B cell (primary cell): Measurements from ENCODE around the gene PRKX.

Experiments
- EZH2 ChIP-seq: IDR thresholded peaks from 2 replicates; pipeline ENCODE4 v1.6.1; 2012; ENCODE audit warnings: borderline replicate concordance, low read depth, mild to moderate bottlenecking, moderate library complexity, low read length; ENCODE audit not compliant: insufficient read depth, poor library complexity, severe bottlenecking
- TF ChIP-seq, protein P1 (sequence below): fragments of 200-600 bp; IDR thresholded peaks from one replicate; pipeline ENCODE4 v1.8.0; 2022; ENCODE audit warnings: antibody characterized with exemption, mild to moderate bottlenecking

DNA sequence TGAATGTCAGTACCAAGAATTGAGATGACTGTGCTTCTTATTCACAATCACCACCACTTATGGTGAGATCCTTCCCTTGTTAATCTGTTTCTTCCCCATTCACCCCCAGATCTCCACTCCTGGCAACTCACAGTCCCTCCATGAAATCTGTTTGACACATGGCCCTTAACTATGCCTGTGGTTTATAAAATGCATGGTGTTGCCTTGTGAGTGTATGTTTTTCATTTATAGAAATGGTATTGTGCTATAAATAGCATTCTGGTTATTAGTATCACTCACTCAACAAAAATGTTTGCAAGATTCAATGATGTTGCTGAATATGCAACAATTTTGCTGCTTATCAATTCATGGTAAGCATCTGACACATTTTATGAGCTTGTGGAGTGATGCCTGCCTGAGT is 131.0 kb downstream of the PRKX start:
- TF ChIP-seq EZH2 = no peak
- TF ChIP-seq, protein P1, sequence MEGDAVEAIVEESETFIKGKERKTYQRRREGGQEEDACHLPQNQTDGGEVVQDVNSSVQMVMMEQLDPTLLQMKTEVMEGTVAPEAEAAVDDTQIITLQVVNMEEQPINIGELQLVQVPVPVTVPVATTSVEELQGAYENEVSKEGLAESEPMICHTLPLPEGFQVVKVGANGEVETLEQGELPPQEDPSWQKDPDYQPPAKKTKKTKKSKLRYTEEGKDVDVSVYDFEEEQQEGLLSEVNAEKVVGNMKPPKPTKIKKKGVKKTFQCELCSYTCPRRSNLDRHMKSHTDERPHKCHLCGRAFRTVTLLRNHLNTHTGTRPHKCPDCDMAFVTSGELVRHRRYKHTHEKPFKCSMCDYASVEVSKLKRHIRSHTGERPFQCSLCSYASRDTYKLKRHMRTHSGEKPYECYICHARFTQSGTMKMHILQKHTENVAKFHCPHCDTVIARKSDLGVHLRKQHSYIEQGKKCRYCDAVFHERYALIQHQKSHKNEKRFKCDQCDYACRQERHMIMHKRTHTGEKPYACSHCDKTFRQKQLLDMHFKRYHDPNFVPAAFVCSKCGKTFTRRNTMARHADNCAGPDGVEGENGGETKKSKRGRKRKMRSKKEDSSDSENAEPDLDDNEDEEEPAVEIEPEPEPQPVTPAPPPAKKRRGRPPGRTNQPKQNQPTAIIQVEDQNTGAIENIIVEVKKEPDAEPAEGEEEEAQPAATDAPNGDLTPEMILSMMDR = no peak
